Ishikawa (cell line): ENCODE measurements around the gene SSR4.

ENCODE experiments used
- CEBPB ChIP-seq: IDR thresholded peaks from 2 replicates; pipeline ENCODE4 v1.6.1; 2012
- CREB1 ChIP-seq: IDR thresholded peaks from 2 replicates; pipeline ENCODE4 v1.6.1; 2012; ENCODE audit warnings: low read depth
- EGR1 ChIP-seq: IDR thresholded peaks from 2 replicates; pipeline ENCODE4 v1.6.1; 2012
- EP300 ChIP-seq: IDR thresholded peaks from 2 replicates; pipeline ENCODE4 v1.6.1; 2012; ENCODE audit warnings: borderline replicate concordance
- FOXM1 ChIP-seq: IDR thresholded peaks from 2 replicates; pipeline ENCODE4 v1.6.1; 2012; ENCODE audit warnings: low read depth, borderline replicate concordance
- MAX ChIP-seq: IDR thresholded peaks from 2 replicates; pipeline ENCODE4 v1.6.1; 2012
- NFIC ChIP-seq: IDR thresholded peaks from 2 replicates; pipeline ENCODE4 v1.6.1; 2012
- RAD21 ChIP-seq: IDR thresholded peaks from 2 replicates; pipeline ENCODE4 v1.6.1; 2012; ENCODE audit warnings: low read depth
- REST ChIP-seq: IDR thresholded peaks from 2 replicates; pipeline ENCODE4 v1.6.1; 2012; ENCODE audit warnings: low read depth, mild to moderate bottlenecking
- TAF1 ChIP-seq: IDR thresholded peaks from 2 replicates; pipeline ENCODE4 v1.6.1; 2012; ENCODE audit warnings: low read depth, mild to moderate bottlenecking
- TCF12 ChIP-seq: IDR thresholded peaks from 2 replicates; pipeline ENCODE4 v1.6.1; 2012; ENCODE audit warnings: low read depth
- TEAD4 ChIP-seq: IDR thresholded peaks from 2 replicates; pipeline ENCODE4 v1.6.1; 2012
- USF1 ChIP-seq: IDR thresholded peaks from 2 replicates; pipeline ENCODE4 v1.6.1; 2012
- YY1 ChIP-seq: IDR thresholded peaks from 2 replicates; pipeline ENCODE4 v1.6.1; 2012; ENCODE audit warnings: low read depth
- ZBTB7A ChIP-seq: IDR thresholded peaks from 2 replicates; pipeline ENCODE4 v1.6.1; 2012; ENCODE audit warnings: low read depth

Gene SSR4

GRCh38 chrX:153821066-153821465, 26.6 kb downstream of the SSR4 start:
- TF ChIP-seq FOXM1 = no peak
- no peak for TF ChIP-seq TEAD4
- no peak for TF ChIP-seq NFIC
- no peak for TF ChIP-seq MAX
- no peak for TF ChIP-seq EP300
- no peak for TF ChIP-seq TAF1
- TF ChIP-seq EGR1 = no peak
- TF ChIP-seq CEBPB = no peak
- TF ChIP-seq USF1 = no peak
- TF ChIP-seq CREB1 = no peak
- TF ChIP-seq YY1 = no peak

GRCh38 chrX:153824348-153824747, 29.9 kb downstream of the SSR4 start:
- TF ChIP-seq CEBPB (no peak), TEAD4 (no peak), ZBTB7A (no peak), CREB1 (no peak), MAX (no peak), RAD21 (no peak), YY1 (no peak), FOXM1 (no peak), USF1 (no peak), TAF1 (no peak)

GRCh38 chrX:153825042-153825441, 30.6 kb downstream of the SSR4 start:
- no peak for TF ChIP-seq TAF1
- TF ChIP-seq TEAD4 = no peak
- no peak for TF ChIP-seq EP300
- TF ChIP-seq RAD21 = no peak
- no peak for TF ChIP-seq CREB1
- no peak for TF ChIP-seq NFIC
- no peak for TF ChIP-seq ZBTB7A
- TF ChIP-seq EGR1 = no peak
- TF ChIP-seq YY1 = no peak
- no peak for TF ChIP-seq FOXM1
- no peak for TF ChIP-seq CEBPB
- TF ChIP-seq USF1 = no peak
- no peak for TF ChIP-seq MAX
- no peak for TF ChIP-seq REST
- no peak for TF ChIP-seq TCF12

GRCh38 chrX:153827016-153827415, 32.5 kb downstream of the SSR4 start:
- TF ChIP-seq EGR1 (no peak), TAF1 (no peak), NFIC (no peak), MAX (no peak), EP300 (no peak), TCF12 (no peak), FOXM1 (no peak), CREB1 (no peak), USF1 (no peak), REST (no peak), YY1 (no peak), RAD21 (no peak), TEAD4 (no peak), ZBTB7A (no peak), CEBPB (no peak)

- TF ChIP-seq NFIC (no peak), USF1 (no peak), CREB1 (no peak), YY1 (no peak), ZBTB7A (no peak), FOXM1 (no peak)
Measured at GRCh38 chrX:153827903-153828302, 33.4 kb downstream of the SSR4 start.
